NCI-H2081 treated with DMSO at 0.1 percent for 48 hours (cell line): ENCODE data around the gene KCTD17.

ENCODE experiments used
- DNase-seq: peaks from one replicate; lab custom pipeline; 2025; lab: John Stamatoyannopoulos, UW

KCTD17 gene

GRCh38 chr22:37079158-37079557 lies 27.6 kb downstream of the KCTD17 start:
- no peak for DNase-seq

- no peak for DNase-seq
These were observed 28.2 kb downstream of the KCTD17 start for GRCh38 chr22:37079668-37080171.

- no peak for DNase-seq
These were observed 28.9 kb downstream of the KCTD17 start for GRCh38 chr22:37080438-37080837.

GRCh38 chr22:37080838-37081237 lies 29.3 kb downstream of the KCTD17 start:
- no peak for DNase-seq

DNA sequence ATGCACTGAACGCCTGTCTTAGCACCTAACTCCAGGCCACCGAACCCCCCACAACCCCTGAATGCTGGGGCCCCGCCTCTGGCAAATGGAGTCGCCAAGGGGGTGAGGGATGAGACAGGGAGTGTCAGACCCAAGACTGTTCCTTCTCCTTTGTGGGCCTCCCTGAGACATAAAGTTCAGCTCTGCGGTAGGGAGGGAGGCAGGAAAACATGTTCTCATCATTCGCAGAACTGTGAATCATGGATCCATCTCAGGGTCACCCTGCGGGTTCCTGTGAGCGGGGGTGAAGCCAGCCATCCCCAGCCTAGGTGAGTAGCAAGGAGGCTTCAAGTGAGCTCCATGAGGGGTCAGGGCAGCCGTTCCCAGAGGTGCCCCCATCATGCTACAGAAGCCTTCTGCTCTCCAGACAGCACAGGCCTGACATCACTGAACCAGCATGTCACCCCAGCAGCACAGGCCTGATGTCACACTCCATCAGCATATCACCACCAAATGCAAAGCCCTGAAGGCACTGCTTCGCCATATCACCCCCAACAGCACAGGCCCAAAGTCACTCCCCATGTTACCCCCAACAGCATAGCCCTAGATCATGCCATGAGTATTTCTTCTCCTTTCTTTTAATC lies 30.8 kb downstream of the KCTD17 start:
- DNase-seq = no peak

DNA sequence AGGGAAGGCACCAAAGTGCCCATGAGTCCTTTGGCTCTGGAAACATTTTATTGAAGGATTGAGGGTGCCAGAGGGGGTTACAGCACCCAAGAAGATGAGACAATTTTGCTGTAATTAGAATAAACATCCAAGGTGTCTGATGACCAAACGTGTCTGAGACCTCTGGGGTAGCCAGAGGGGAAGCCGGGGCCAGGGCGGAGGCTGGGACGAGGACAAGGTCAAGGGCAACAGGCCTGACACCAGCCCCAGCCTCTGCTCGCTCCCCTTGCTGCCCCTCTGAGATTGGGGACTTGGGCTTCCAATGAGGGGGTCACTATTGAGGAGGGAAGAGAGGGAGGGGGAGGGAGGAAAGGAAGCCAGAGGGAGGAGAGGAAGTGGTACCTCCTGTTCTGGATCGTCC lies 32.4 kb downstream of the KCTD17 start:
- DNase-seq = no peak

DNA sequence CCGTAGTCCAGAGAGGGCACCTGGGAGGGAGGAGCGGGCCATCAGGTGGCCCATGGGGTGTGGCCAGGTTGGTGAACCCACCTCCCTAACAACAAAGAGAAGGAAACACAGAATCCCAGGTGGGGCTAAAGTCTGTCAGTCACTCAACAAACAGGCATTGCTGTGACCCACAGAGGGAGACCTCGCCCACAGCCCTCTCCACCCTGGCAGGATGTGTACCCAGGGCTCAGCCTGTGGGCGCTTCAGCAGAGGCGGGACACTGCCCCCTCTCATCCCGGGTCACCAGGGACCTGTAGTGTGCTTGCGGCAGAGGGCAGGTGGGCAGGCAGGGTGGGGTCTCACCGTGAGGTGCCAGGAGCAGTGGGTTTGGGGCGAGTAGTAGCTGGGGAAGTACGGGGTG lies 32.8 kb downstream of the KCTD17 start:
- DNase-seq = no peak

DNA sequence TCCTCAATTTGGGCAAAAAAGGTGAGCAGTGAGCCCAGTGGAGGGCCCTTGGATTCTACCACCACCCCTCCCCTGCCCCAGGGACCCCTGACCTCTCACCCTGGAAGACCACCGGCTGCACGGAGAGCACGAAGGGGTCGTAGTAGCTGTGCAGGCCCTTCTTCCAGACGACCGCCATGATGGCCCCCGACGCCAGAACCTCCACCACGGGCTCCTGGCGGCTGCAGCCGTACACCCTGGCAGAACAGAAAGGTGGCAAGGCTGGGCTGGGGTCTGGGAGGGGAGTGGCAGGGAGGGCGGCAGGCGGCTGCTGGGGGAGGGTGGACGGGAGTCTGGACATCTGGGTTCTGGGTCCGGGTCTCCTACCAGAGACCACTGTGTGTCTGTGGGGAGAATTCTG lies 34.6 kb downstream of the KCTD17 start:
- DNase-seq = no peak

DNA sequence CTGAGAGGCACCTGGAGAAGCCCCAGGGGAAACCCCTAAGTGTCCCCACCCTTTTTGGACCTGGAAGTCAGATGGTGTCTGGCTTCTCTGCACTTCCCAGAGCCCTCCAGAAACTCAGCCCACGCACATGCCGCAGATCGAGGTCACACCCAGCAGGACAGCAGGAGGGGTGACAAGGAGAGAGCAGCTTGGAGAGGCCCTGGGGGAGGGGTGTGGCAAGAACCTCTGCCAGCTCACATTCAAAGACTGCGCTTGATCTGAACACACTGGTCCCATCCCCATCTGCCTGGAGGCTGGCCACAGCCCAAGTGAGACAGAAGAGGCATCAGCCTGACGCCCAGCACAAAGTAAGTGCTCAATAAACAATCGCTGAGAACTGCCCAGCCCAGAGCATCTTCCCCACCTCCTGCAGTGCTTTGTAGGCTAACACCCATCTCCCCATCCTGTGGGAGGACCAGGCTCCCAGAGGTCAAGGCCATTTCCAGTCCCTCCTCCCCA lies 36.6 kb downstream of the KCTD17 start:
- no peak for DNase-seq

DNA sequence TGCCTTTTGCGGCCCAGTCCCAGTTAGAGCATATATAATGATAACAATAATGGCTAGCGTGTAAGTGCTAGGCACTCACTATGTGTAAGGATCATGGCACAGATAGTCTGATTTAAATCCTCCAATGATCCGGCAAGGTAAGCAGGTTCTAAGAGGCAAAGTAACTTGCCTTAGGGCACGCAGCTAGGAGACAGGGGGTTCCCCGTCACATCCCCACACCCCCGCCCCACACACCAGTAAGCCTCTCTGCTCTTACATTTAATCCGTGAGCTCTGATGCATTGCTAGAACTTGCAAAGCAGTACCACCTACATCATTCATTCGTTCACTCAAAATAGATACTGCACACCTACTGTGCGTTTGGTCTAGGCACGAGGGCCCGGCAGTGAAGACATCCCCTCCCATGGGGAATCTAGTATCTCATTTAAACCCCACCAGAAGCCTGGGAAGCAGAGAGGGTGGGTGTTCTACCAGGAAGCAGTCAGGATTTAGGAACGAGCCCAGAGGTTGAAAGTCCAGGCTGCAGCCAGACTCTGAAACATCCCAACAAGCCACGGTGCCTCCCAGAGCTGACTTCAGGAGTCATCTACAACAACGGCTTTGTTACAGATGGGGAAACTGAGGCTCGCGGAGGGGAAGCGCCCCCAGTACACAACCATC lies 37.3 kb downstream of the KCTD17 start:
- no peak for DNase-seq

- no peak for DNase-seq
These were observed 37.9 kb downstream of the KCTD17 start for GRCh38 chr22:37089434-37089833.

DNA sequence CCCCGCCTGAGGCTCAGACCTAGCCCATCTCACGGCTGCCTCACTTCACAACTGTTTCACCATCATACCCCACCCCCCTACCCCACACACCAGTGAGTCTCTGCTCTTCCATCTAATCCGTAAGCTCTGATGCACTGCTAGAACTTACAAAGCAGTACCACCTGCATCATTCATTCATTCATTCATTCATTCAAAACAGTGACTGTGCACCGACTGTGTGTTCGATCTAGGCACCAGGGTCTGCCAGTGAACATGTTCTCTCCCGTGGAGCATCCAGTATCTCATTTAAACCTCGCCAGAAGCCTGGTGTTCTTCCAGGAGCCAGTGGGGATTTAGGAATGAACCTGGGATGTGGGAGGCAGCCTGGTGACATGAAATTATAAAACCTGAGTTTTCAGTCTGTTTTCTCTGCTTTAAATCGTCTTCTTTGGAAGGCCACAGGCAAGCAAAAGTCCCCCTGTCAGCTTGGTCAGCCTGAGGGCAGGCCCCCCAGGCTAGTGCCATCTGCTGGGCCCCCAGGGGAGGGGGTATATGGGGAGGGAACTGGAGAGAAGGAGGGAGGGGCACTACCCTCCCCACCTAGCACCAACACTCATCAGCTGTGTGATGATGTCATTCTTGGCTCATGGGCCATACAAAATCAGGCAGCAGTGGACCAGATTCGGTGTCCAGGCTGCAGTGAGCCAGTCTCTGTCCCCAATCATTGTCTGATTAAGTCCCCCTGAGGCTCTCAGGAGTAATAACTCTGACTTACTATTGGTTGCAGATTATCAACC lies 39.6 kb downstream of the KCTD17 start:
- no peak for DNase-seq

GRCh38 chr22:37091994-37092393 lies 40.5 kb downstream of the KCTD17 start:
- no peak for DNase-seq

- DNase-seq = no peak
These were observed 41.5 kb downstream of the KCTD17 start for GRCh38 chr22:37092997-37093396.

DNA sequence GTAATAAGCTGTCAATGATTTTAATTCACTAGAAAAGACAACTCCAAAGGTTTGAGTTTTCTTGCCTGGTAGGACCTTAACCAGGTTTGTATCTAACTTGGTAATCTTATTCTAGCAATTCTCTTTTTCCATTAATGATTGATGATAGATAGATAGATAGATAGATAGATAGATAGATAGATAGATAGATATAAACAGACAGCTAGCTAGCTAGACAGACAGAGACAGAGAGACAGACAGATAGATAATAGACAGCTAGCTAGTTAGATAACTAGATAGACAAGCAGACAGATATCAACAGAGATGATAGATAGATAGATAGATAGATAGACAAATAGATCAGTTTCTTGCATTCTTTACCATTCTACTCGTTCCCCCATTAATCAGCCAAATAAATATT lies 42.7 kb downstream of the KCTD17 start:
- DNase-seq = no peak

GRCh38 chr22:37095113-37095512 lies 43.6 kb downstream of the KCTD17 start:
- DNase-seq = no peak

GRCh38 chr22:37097346-37097745 lies 45.8 kb downstream of the KCTD17 start:
- no peak for DNase-seq

DNA sequence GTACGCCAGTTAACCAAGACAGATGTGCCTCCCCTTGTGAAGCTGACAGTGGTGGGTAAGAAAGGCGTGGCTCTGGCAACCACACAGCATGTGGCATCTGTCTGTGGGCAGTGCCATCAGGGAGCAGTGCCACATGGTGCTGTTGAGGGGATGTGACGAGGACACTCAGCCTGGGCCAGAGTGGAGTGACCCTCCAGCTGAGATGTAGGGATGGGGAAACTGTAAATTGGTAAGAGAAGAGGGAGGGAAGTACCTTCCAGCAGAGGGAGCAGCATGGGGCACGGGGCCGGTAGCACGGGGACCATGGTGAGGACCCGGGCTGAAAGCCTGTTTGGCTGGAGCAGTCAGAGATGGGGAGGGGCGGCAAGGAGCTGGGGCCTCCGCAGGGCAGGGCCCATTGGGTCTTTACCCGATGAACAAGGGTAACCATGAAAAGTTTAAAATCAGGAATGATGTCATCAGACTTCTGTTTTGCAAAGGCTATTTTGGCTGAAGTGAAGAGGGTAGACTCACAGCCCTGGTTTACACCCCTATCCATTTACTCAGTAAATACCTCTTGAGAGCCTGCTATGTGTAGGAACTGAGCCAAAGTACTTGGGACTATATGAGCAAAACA lies 47.5 kb downstream of the KCTD17 start:
- DNase-seq = no peak

- DNase-seq = no peak
These were observed 49.1 kb downstream of the KCTD17 start for GRCh38 chr22:37100589-37101127.

- DNase-seq = no peak
These were observed 49.9 kb downstream of the KCTD17 start for GRCh38 chr22:37101311-37102066.

GRCh38 chr22:37103151-37103550 lies 51.6 kb downstream of the KCTD17 start:
- no peak for DNase-seq
